Measurements from ENCODE around the gene TCEANC.

The TCEANC gene

DNA sequence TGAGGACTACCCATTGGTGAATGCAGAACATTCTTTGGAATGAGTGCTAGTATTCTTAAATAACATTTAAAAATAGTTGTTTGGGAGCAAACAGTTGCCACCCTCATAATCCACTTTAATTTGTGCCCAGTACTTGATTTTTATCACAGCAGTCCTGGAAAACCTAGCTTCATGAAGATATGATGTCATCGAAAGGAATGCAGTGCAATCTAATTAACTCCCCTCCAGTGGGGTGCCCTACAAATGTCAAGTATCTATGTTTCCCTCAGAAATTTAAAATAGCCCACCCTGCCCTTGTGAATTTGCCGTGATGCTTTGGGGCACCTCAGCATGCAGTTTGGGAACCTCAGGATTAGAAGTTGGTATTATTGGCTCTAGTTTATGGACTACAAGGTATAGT lies 41.4 kb downstream of the TCEANC start:
- no peak for DNase-seq

DNA sequence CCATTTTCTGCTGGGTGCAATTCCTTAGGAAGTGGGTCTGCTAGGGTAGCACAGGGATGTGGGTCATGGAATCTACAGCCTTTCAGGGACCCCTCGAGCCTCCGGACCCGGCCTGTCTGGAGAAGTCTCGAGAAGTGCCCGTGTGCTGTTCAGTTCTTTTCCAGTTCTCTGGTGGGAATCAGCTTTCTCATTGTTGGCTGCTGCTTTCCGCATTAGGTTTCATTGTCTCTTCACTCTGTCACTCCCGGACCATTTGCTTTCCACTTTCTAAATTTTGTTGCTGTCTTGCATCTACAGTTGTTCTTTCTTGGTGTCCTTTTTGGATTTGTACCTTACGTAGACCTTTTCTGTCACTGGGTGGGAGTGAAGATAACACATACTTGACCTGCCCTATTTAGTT lies 42.0 kb downstream of the TCEANC start:
- DNase-seq: no peak

DNA sequence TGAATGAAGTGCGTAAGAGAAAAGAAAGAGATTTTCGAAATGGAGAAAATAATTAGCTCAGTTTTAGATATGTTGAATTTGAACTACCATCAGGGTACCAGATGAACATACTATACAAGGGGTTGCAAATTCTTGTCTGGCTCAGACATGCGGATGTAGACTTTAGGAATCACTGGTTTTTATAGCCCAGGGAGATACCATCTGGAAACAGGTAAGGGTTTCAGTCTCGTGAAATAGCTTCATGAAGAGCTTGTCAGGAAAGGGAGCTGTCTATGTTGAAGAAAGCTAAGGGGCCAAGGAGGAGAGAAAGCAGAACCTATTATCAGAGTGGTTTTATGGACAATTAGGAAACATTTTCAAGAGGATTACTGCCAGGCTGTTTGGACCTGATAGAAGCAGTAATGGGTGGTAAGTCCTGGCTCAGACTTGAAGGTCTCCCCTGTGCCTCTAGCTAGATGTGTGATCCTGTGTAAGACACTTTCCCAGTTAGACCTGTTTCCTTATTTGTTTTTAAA lies 42.7 kb downstream of the TCEANC start:
- no peak for DNase-seq

DNA sequence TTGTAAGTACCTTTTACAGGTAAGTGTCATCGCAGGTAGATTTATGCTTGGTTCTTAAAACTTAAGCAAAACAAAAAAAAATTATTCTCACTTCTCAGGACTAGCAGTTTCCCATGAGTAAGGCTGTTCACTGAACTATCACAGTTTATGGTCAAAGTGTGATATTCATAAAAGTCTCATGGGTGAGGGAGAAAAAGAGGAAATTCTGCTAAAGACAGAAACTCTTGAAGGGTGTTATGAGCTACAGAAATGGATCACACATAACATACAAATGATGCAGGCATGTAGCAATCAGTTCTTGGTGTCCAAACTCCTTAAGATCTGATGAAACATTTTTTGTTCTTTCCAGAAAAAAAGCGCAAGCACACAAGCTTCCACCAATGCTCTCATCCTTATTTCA lies 44.5 kb downstream of the TCEANC start:
- DNase-seq: no peak

DNA sequence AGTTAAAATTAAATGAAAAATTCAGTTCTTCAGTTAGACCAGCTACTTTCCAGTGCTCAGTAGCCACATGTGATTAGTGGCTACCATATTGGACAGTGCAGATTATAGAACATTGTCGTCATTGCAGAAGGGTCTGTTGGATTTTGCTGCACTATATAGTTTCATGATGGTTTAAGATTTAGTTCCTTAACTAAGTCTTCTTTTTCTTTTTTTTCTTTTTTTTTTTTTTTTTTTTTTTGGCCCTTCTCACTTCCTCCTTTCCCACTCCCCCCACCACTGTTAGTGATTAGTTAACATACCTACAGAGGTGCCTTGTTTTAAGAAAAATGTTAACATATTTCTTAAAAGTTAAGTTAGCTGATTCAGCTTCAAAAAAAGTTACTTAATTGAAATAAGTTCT lies 45.0 kb downstream of the TCEANC start:
- DNase-seq: no peak

DNA sequence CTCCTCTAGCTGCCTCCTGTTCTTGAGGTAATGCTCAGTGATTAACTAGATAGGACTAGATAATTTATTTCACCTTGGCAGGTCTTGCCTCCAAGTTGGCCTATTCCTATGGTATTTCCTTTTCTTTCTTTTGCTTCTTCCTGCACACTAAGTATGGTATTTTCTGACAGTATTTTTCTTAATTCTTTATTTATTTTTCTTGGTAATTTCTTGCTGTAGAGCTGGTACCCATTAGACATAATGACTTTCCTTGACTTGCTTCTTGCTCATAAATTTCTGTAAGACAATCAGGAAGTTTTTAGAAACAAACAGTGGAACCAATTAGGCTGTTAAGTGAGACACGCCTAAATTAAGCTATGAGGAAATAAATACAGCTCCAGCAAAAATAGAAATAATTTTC lies 45.5 kb downstream of the TCEANC start:
- no peak for DNase-seq

DNA sequence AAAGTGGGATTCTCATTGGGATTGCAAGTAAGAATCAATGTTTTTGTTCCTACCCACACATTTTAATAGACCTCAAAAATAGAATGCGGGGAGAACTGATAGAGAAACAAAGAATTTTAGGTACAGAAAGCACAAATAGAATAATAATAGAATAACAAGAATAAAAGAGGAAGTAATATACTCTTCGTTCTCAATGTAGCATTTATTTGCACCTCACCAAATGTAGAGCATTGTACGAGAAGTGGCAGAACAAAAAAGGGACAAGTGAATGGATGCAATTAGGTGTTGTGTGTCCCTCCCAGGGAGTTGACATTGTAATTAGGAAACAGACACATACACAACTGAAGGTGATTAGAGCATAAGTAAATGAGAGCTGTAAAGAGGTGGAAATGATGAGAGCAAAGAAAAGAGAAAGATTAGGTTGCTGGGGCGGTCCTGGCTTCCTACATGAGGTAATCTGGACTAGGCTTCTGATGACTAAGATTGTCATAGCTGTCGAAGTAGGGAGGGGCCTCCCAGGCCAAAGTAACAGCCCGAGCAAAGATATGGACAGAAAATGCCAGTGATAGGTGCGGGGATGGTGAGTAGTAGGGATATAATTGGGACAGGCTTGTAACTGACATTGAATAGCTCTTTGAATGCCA lies 46.4 kb downstream of the TCEANC start:
- no peak for DNase-seq

DNA sequence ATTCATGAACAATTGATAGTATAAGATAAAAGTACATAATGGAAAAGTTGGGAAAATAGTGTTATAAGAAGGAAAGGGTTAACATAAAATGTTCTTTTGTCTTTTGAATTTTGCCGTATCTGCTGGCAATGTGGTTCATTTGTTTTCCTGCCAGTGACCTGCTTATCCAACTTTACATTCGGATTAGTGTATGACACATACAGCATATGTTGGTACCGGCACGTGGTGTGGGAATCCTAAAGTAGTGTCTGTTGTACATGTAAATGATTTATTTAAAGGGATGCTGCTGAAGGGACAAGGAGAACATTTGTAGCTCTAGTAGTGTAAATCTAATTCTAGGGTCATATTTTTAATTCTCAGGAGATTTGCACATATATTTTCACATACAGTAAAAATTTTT lies 47.4 kb downstream of the TCEANC start:
- no peak for DNase-seq

DNA sequence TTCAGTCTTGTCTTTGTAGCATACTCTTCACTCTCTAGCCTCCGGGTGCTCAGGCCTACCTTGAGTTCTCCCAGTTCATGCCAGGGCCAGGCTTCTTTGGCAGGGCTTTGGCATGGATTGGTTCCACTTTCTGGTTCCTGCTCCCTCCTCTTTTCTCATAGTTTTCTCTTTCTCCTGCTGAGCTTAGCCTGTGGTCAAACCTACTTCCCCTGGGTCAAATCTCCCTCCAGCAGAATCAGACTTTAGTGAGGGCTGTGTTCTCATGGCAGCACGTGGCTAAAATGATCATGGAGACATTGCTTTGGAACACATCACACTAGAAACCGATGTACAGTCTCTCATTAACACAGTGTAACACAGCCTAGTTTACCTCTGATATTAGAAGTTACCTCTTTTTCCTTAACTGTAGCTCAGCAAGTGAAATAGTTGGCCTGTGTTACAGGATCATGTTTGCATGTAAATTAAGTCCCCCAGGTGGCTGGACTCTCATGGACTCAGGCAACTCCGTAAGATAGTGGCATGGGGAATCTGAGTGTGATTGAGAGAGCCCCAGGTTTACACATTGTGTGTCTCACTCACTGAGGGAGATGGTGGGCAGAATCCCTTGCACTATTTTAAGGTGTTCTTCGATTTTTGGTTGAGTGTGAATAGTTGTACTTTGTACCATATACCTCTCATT lies 49.3 kb downstream of the TCEANC start:
- DNase-seq: no peak

DNA sequence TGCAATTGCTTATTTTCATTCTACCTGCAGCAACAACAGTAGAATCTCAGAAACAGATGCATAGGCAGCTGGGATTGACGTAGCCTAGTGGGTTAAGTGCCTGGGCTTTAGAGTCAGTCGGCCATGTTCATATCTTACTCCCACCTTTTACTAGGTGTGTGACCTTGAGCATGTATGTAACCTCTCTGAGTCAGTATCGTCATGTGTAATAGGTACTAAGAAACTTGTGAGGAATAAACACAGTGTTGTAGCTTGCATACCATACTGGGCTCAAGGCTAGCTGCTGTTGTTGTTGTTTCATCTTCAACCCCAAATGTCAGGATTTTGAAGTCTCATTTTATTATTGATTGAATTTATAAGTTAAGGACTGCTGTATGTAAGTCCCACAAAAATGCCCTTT lies 50.2 kb downstream of the TCEANC start:
- DNase-seq: no peak

DNA sequence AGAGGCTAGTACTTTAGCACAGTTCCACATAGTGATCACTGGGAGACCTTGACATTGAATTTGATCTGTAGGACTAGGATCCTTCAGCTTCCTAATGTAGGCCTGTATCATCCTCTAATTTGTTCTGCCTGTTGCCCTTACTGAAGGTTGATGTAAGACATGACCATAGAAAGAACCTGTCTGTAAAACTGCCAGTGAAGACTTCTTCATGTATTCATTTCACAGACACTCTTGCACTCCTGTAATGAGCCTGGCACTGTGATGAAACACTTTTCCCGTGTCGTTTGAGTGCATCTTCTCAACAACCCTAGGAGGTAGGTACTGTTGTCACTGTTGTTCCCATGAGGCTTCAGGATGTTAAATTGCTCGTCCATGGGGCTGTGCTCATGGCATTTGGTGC lies 50.6 kb downstream of the TCEANC start:
- DNase-seq: no peak

DNA sequence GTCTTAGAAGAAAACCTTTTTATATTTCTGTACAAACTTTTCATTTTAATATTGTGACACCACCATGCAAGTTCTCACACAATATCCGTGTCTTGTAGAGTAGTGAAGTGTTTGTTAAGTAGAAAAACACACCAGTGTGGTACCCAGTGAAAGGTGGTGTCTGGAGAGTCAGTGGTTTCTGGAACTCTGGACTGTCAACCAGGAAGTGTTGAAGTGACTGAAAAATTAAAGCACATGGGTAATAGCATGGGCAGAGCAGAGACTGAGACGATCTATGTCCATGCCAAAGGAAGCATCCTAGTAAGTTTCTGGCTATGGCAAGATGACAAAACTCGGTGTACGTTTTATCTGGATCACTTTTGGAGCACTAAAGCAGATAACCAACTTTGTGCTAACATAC lies 58.2 kb downstream of the TCEANC start:
- no peak for DNase-seq
